LNCAP (cell line): ENCODE results near the gene FGFR4.

ENCODE experiments used
- CTCF ChIP-seq: fragments of 450-650 bp; IDR thresholded peaks from 2 replicates; pipeline ENCODE4 v1.5.1; 2017; ENCODE audit warnings: mild to moderate bottlenecking

FGFR4 gene

GRCh38 chr5:177109810-177110209, 23.1 kb downstream of the FGFR4 start:
- no peak for TF ChIP-seq CTCF

GRCh38 chr5:177111720-177112394, 25.1 kb downstream of the FGFR4 start:
- TF ChIP-seq CTCF: peak; percentile 99

GRCh38 chr5:177112589-177113220, 26.0 kb downstream of the FGFR4 start:
- no peak for TF ChIP-seq CTCF

GRCh38 chr5:177113566-177114424, 27.1 kb downstream of the FGFR4 start:
- TF ChIP-seq CTCF: peak; percentile 99

- TF ChIP-seq CTCF: no peak
Measured at GRCh38 chr5:177116631-177117373, 30.1 kb downstream of the FGFR4 start.

- no peak for TF ChIP-seq CTCF
Measured at GRCh38 chr5:177117441-177118045, 30.8 kb downstream of the FGFR4 start.

- TF ChIP-seq CTCF: no peak
Measured at GRCh38 chr5:177122566-177122965, 35.9 kb downstream of the FGFR4 start.
